Neural cell (in vitro differentiated cells): ENCODE results near the gene RYR1. TPM values are rescaled to one million over a fixed set of nuclear protein-coding genes. Genes with fewer than 3 reads are reported as not detected.

ENCODE experiments used
- H2AFZ ChIP-seq: fragments of 200-600, 300-800 bp; sonication (generic), shearing (Covaris generic); 2 replicates; pipeline ENCODE4 v1.6.0; 2014; ENCODE audit warnings: low read depth, mild to moderate bottlenecking, antibody characterized with exemption, low read length, moderate library complexity
- H3F3A ChIP-seq: fragments of 200-600 bp; shearing (Covaris generic); 2 replicates; pipeline ENCODE4 v1.6.1; 2016; ENCODE audit warnings: mild to moderate bottlenecking, moderate library complexity, mixed read lengths, antibody characterized with exemption, low read length; ENCODE audit not compliant: insufficient read depth, poor library complexity, severe bottlenecking
- H3K27ac ChIP-seq: fragments of 200-600, 300-800 bp; sonication (generic), shearing (Covaris generic); 2 replicates; pipeline ENCODE4 v1.5.1; 2014; ENCODE audit warnings: mild to moderate bottlenecking, low read length, moderate library complexity
- H3K27me3 ChIP-seq: fragments of 300-800, 200-600 bp; sonication (generic), shearing (Covaris generic); 2 replicates; pipeline ENCODE4 v1.6.0; 2014; ENCODE audit warnings: mild to moderate bottlenecking, low read depth, low read length, moderate library complexity; ENCODE audit not compliant: insufficient read depth
- H3K36me3 ChIP-seq: fragments of 300-800, 200-600 bp; sonication (generic), shearing (Covaris generic); 2 replicates; pipeline ENCODE4 v1.5.1; 2014; ENCODE audit warnings: mild to moderate bottlenecking, antibody characterized with exemption, low read length, moderate library complexity; ENCODE audit not compliant: insufficient read depth
- H3K4me2 ChIP-seq: fragments of 300-800, 200-600 bp; sonication (generic), shearing (Covaris generic); 2 replicates; pipeline ENCODE4 v1.6.0; 2014; ENCODE audit warnings: mild to moderate bottlenecking, low read length
- H3K4me3 ChIP-seq: fragments of 300-800, 200-600 bp; sonication (generic), shearing (Covaris generic); 2 replicates; pipeline ENCODE4 v1.5.1; 2014; ENCODE audit warnings: mild to moderate bottlenecking, low read length, moderate library complexity
- H3K79me2 ChIP-seq: fragments of 200-600 bp; shearing (Covaris generic); replicated peaks from 2 replicates; pipeline ENCODE4 v1.6.0; 2014; ENCODE audit warnings: mild to moderate bottlenecking, low read length, moderate library complexity; ENCODE audit not compliant: insufficient read depth
- H3K9ac ChIP-seq: fragments of 300-800, 200-600 bp; sonication (generic), shearing (Covaris generic); 2 replicates; pipeline ENCODE4 v1.6.1; 2016; ENCODE audit warnings: mild to moderate bottlenecking, low read length, mixed read lengths
- H3K9me2 ChIP-seq: fragments of 200-600 bp; shearing (Covaris generic); 2 replicates; pipeline ENCODE4 v1.6.1; 2016; ENCODE audit warnings: mild to moderate bottlenecking, low read length, mixed read lengths; ENCODE audit not compliant: insufficient read depth
- H3K9me3 ChIP-seq: fragments of 200-600, 300-800 bp; sonication (generic), shearing (Covaris generic); 2 replicates; pipeline ENCODE4 v1.6.1; 2016; ENCODE audit warnings: mild to moderate bottlenecking, mixed run types, low read length, moderate library complexity, mixed read lengths
- H4K20me1 ChIP-seq: fragments of 200-600 bp; shearing (Covaris generic); 2 replicates; pipeline ENCODE4 v1.6.1; 2016; ENCODE audit warnings: mild to moderate bottlenecking, mixed run types; ENCODE audit not compliant: insufficient read depth
- CTCF ChIP-seq: fragments of 450-650 bp; IDR thresholded peaks from 2 replicates; pipeline ENCODE4 v1.5.1; 2014; ENCODE audit warnings: antibody characterized with exemption, mild to moderate bottlenecking, moderate library complexity; ENCODE audit not compliant: poor library complexity, severe bottlenecking
- EP300 ChIP-seq: fragments of 450-650 bp; conservative IDR thresholded peaks from 2 replicates; pipeline ENCODE4 v1.6.1; 2014; ENCODE audit warnings: antibody characterized with exemption, mild to moderate bottlenecking, moderate library complexity; ENCODE audit not compliant: poor library complexity, severe bottlenecking
- EZH2 ChIP-seq: fragments of 200-600, 300-800 bp; shearing (Covaris generic), sonication (generic); IDR thresholded peaks from 2 replicates; pipeline ENCODE4 v1.6.1; 2014; ENCODE audit warnings: antibody characterized with exemption, low read length, borderline replicate concordance, mild to moderate bottlenecking; ENCODE audit not compliant: insufficient read depth, poor library complexity, severe bottlenecking
- MXI1 ChIP-seq: fragments of 450-650 bp; conservative IDR thresholded peaks from 2 replicates; pipeline ENCODE4 v1.6.1; 2014; ENCODE audit warnings: antibody characterized with exemption, mild to moderate bottlenecking; ENCODE audit not compliant: poor library complexity, severe bottlenecking
- POLR2AphosphoS5 ChIP-seq: IDR thresholded peaks from 2 replicates; pipeline ENCODE4 v1.6.1; 2012
- RAD21 ChIP-seq: fragments of 450-650 bp; conservative IDR thresholded peaks from 2 replicates; pipeline ENCODE4 v1.6.1; 2014; ENCODE audit warnings: antibody characterized with exemption, mild to moderate bottlenecking, moderate library complexity
- REST ChIP-seq: IDR thresholded peaks from 2 replicates; pipeline ENCODE4 v1.6.1; 2012; ENCODE audit warnings: borderline replicate concordance
- SMC3 ChIP-seq: fragments of 450-650 bp; conservative IDR thresholded peaks from 2 replicates; pipeline ENCODE4 v1.6.1; 2014; ENCODE audit warnings: antibody characterized with exemption, mild to moderate bottlenecking, moderate library complexity; ENCODE audit not compliant: poor library complexity
- TAF1 ChIP-seq: IDR thresholded peaks from 2 replicates; pipeline ENCODE4 v1.6.1; 2012; ENCODE audit warnings: low read depth
- polyA plus RNA-seq: library from polyadenylated mRNA; depleted of rRNA; stranded (reverse); fragments of >200 nt; gene quantifications from 2 replicates; pipeline ENCODE4 v1.2.3, GENCODE V29; 2014

RYR1 gene
- polyA plus RNA-seq, 1 donor from 2014 or later, result 0.69 TPM

- H3K27ac ChIP-seq, result no peak overlapping the region
- no peaks in the 10 kb centered on the region for H3F3A ChIP-seq
- H3K9me3 ChIP-seq, result no peaks in the 10 kb centered on the region
- H3K9ac ChIP-seq, result no peak overlapping the region
- H3K4me3 ChIP-seq, result no peak overlapping the region
- H3K4me2 ChIP-seq, result no peak overlapping the region
- no peaks in the 10 kb centered on the region for H3K79me2 ChIP-seq
- H2AFZ ChIP-seq, result no peak overlapping the region
- H3K36me3 ChIP-seq, result no peaks in the 10 kb centered on the region
- H3K27me3 ChIP-seq, result no peaks in the 10 kb centered on the region
- no peaks in the 10 kb centered on the region for H4K20me1 ChIP-seq
- TF ChIP-seq REST, result no peak
- no peak for TF ChIP-seq CTCF
- TF ChIP-seq POLR2AphosphoS5, result no peak
- no peak for TF ChIP-seq TAF1
- no peak for TF ChIP-seq SMC3
- TF ChIP-seq EZH2, result no peak
- no peak for TF ChIP-seq RAD21
- no peak for TF ChIP-seq MXI1
- no peak for TF ChIP-seq EP300
- no peaks in the 10 kb centered on the region for H3K9me2 ChIP-seq
Observed at GRCh38 chr19:38467541-38468525, 34.3 kb downstream of the RYR1 start.

GRCh38 chr19:38469151-38469550 is 35.7 kb downstream of the RYR1 start:
- no peak overlapping the region for H3K9ac ChIP-seq
- H3K4me2 ChIP-seq, result no peak overlapping the region
- no peaks in the 10 kb centered on the region for H3K9me3 ChIP-seq
- no peak for TF ChIP-seq TAF1
- no peak for TF ChIP-seq SMC3
- no peak for TF ChIP-seq CTCF
- TF ChIP-seq MXI1, result no peak
- TF ChIP-seq RAD21, result no peak
- no peaks in the 10 kb centered on the region for H3K27me3 ChIP-seq
- H3K79me2 ChIP-seq, result no peaks in the 10 kb centered on the region
- H3K9me2 ChIP-seq, result no peaks in the 10 kb centered on the region
- H3K36me3 ChIP-seq, result no peaks in the 10 kb centered on the region
- H4K20me1 ChIP-seq, result no peaks in the 10 kb centered on the region
- no peaks in the 10 kb centered on the region for H3F3A ChIP-seq
- no peak overlapping the region for H3K27ac ChIP-seq
- H2AFZ ChIP-seq, result no peak overlapping the region
- no peak overlapping the region for H3K4me3 ChIP-seq
